GM21515 (cell line): ENCODE measurements around the gene TRIM39.
"Not testable (repeated sequence)": the region's sequence is repeated elsewhere in the genome, so short reads cannot be mapped to it uniquely, and the experiment has no call there.

Experiments used
- ATAC-seq: cut with Tn5 transposase; IDR thresholded peaks from one replicate; pipeline ENCODE4 v1.9.1; 2021; ENCODE audit not compliant: unreplicated experiment

Gene TRIM39

GRCh38 chr6:30326526-30327231, at the start of gene TRIM39:
Gene TRIM39 (plus strand): TSS chr6:30326927. CDS start chr6:30329318, 2,391 bp downstream.
- ATAC-seq = peak; percentile 66

DNA sequence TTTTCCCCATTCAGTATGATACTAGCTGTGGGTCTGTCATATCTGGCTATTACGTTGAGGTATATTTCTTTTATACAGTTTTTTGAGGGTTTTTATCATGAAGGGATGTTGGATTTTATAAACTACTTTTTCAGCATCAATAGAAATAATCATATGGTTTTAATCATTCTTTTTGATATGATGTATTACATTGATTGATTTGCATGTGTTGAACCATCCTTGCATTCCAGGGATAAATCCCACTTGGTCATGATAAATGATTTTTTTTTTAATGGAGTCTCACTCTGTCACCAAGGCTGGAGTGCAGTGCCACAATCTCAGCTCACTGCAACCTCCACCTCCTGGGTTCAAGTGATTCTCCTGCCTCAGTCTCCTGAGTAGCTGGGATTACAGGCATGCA, 45.7 kb upstream of the TRIM39 start:
- not testable (repeated sequence) for ATAC-seq

- ATAC-seq = no peak
Measured at GRCh38 chr6:30282522-30282921, 44.2 kb upstream of the TRIM39 start.

GRCh38 chr6:30283761-30284160, 43.0 kb upstream of the TRIM39 start:
- ATAC-seq = no peak

DNA sequence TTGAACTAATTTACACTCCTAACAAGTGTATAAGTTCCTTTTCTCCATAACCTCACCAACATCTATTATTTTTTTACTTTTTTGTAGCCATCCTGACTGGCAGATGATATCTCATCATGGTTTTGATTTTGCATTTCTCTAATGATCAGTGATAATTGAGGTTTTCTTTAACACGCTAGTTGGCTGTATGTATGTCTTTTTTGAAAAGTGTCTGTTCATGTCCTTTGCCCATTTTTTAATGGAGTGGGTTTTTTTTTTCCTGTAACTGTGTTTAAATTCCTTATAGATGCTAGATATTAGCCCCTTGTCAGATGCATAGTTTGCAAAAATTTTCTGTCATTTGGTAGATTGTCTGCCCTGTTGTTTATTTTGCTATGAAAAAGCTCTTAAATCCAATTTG, 39.6 kb upstream of the TRIM39 start:
- ATAC-seq = no peak

DNA sequence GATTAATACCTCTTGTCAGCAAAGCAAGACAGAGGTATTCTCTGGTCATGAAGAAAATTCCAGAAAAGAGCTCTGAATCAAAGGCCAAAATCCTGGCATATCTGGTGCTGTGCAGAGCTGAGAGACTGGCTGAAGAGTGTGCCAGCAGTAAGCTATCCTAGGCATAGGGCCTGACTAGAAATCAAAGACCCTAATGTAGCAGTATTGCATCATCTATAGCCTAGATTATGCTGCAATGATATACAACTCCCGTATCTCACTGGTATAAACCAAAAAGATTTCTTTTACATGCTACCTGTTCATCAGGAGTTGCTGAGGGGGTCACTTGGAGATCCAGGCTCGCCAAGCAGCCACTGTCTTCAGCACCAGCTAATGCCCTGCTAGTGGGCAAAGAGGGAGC, 30.9 kb upstream of the TRIM39 start:
- ATAC-seq = no peak

- ATAC-seq = no peak
Measured at GRCh38 chr6:30304002-30304401, 22.7 kb upstream of the TRIM39 start.

DNA sequence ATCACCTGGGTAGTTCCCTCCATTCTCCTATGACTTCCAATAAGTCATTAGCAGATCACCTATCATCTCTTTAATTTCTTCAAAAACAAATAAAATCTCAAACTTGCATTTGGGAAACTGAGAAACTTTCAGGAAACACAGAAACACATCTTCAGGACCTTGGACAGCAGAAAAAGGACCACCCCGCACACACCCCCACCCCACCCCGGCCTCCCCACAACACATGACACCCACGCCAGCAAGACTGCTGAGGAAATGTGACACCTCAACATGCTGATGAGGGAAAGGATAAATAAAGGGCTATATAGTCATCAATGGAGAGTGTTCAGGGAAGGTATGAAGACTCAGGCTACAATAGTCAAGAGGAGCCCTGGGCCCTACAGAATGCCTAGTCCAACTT, 15.6 kb upstream of the TRIM39 start:
- no peak for ATAC-seq

- ATAC-seq = no peak
Measured at GRCh38 chr6:30311671-30312070, 15.1 kb upstream of the TRIM39 start.

GRCh38 chr6:30312266-30312665, 14.5 kb upstream of the TRIM39 start:
- ATAC-seq = no peak

GRCh38 chr6:30312676-30313321, 13.9 kb upstream of the TRIM39 start:
- no peak for ATAC-seq

DNA sequence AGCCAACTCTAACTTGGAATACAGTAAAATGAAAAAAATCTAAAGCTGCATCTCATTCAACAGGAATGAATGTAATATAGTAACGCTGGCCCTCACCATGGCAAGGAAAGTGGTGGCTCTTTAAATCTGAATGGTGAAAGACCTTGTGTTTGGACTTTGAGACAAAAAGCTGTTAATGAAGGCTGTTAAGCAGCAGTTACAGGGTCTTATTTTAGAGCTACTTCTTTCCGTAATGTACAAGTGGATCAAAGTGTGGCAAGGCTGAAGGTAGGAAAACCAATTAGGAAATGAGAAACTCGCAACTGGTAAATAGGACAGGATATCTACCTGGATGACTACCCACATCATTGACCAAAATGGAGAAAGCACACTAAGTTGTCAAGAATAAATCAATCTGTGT, 11.6 kb upstream of the TRIM39 start:
- no peak for ATAC-seq

DNA sequence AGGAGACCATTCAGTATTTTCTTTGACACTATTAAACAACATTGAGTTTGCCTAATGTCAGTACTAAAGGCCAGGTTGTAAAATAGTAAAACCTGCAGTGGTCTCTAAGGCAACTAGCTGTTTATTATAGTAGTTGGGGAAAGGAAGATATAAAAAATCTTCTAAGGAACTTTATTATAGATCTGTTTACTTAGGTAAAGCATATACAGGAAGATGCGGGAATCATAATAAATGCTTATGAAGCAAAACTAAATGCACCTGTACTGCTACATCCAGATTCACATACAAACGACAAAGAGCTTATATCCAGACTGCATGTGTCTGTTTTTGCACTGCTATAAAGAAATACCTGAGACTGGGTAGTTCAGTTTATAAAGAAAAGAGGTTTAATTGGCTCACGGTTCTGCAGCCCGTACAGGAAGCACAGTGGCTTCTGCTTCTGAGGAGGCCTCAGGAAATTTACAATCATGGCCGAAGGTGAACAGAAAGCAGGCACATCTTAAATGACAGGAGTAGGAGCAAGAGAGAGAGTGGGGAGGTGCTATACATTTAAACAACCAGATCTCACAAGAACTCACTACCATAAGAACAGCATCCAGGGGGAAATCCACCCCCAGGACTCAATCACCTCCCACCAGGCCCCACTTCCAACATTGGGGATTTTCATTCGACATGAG, 8.7 kb upstream of the TRIM39 start:
- ATAC-seq = no peak

- ATAC-seq = no peak
Measured at GRCh38 chr6:30319146-30319835, 7.4 kb upstream of the TRIM39 start.

DNA sequence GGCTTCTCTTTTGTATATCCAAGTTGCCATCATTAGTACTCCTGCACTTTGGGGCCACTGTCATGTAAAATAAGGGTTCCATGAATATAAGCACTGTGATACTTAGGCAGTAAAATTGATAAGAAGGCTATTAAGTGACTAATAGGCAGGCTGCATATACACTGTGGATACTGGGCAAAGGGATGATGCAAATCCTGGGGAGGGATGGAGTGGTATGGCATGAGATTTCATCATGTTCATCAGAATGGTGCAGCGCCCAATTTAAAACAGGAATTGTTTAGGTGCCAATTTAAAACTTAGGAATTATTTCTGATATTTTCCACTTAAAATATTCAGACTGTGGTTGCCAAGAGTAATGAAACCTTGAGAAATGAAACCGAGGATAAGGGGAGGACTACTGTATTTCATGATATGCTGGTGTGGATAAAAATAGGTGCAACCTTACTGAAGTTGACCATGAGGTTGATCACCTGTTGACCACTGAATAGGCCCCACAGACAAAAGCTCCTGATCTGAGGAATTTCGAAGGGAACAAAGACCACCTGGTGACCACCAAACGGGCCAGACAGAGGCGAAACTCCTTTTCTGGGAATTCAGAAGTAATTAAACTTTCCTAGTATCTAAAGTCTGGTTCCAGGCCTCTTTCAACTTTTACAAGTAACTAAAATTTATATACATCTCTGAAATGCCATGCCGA, 4.9 kb upstream of the TRIM39 start:
- ATAC-seq = no peak

GRCh38 chr6:30322527-30323501, 3.9 kb upstream of the TRIM39 start:
- no peak for ATAC-seq

- no peak for ATAC-seq
Measured at GRCh38 chr6:30323806-30324205, 2.9 kb upstream of the TRIM39 start.

DNA sequence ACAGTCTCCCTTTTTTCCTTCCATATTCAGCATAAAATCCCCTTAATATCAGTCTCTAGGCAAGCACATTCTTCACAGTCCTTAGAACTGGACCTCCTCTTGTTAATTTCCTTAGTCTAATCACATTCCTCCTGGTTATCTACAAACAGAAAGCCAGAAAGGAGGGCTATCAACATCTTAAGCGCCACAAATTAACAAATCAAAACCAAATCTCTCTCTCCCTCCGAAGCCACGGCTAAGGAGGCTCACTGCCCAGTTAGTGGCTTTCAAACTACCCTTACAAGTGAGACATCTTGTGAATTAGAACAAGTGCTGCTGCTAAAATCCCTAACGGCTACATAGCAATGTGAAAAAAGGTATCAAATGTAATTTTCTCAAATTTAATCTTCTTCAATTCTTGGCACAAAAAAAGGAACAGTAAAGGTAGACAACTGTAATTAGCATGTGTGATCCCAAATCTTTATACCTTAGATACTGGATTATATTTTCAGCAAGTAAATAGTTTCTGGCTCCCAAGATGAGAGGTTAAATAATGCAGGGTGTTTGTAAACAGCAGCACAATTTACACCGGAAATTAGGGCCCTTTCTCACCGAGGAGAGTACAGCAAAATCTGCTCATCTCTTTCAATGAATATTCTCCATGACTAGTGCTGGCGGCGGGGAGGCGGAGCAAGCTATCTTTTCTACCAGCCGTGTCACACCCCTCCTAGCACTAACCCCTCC, 1.4 kb upstream of the TRIM39 start:
- ATAC-seq = no peak

DNA sequence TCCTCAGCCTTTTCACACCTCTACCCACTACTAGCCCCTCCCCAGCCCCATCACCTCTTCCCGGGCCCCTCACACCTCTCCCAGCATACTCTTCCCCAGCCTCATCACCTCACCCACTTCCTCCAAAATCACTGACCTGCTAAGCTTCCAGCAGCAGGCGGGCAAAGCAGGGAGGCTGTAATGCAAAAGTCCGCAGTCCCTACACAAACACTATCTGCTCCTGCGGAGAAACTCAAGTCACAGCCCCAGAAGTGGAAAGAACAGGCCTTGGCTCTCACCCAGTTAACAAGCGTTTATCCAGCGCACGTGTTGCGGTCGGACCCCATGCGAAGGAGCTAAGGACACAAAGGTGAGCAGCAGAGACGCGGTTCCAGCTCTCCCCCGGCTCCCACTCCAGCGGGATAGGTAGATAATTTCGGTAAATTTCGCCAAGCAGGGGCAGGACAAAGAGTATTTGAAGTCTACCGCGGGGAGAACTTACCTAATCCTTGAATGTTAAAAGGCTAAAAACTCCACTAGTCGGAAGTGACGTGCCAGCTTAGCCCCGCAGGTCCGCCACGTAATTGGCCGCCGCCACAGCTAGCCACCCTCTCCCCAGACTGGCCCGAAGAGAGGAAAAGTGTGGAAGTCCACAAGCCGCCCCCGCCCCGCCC, 728 bp upstream of the TRIM39 start:
- peak; percentile 39 for ATAC-seq
